ENCODE data around the gene SMAD4.

DNA sequence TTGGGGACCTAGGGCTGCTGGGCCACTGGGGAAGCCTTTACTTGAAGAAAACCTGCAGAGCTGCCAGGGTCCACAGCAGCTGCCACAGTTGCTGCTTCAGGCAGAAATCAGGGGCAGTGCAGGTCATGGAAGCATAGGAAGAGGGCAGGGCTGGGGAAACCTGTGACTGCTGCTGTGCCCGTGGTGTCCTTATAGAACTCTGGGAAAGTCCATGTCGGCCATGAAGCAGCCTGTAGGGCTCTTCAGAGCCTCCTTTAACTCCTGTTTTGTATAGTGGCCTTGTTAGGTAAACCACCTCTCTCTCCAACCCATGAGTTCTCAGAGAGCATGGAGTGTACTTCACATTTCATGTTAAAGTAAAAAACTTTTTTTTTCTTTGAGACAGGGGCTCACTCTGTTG is 62.1 kb downstream of the SMAD4 start:
- TF ChIP-seq POLR2AphosphoS5 (IDR thresholded peaks at IDR 0.05; ENCODE audit: low read depth, low read length) (no peak), POLR2A (IDR thresholded peaks at IDR 0.05; ENCODE audit: low read depth, low read length) (no peak)
